ELF-1 (cell line): ENCODE results near the gene AKAP1.

Experiments used
- DNase-seq: peaks from one replicate; pipeline ENCODE4 v3.0.0-alpha.2; 2016; ENCODE audit warnings: low read depth, low spot score

Gene AKAP1

DNA sequence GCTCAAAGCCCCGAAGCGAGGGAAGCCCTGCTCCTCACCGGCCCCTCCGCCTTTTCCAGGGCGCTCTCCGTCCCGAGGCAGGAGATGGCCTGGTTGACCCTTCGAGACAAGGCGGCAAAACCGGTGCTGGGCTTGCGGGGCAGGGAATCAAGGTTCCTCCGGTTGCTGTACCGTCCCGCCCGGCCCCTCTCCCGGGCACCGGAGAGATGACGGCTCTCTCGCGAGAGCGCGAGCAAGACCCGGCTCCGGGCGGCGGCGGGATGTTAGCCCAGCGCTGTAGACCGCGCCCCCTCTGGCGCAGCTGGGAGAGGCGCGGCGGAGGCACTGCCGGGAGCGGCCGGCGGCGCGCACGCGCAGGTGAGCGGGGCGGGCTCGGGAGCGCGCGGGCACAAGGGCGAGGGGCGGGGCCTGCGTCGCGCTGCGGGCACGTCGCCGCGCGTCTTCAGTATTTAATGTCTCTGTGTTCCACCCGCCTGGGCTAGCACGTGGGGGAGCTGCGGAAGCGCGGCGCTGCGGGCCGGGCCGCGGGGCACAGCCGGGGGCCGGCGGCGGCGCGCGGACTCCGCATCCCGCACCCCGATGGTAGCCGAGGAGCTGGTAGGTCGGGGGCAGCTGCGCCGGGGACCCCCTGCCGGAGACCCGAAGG lies at the start of gene AKAP1:
Gene AKAP1 (plus strand): TSS at position 445 of the 646 bp plus-strand sequence. CDS start 20,219 bp downstream, outside the sequence.
- DNase-seq = peak; percentile 96

DNA sequence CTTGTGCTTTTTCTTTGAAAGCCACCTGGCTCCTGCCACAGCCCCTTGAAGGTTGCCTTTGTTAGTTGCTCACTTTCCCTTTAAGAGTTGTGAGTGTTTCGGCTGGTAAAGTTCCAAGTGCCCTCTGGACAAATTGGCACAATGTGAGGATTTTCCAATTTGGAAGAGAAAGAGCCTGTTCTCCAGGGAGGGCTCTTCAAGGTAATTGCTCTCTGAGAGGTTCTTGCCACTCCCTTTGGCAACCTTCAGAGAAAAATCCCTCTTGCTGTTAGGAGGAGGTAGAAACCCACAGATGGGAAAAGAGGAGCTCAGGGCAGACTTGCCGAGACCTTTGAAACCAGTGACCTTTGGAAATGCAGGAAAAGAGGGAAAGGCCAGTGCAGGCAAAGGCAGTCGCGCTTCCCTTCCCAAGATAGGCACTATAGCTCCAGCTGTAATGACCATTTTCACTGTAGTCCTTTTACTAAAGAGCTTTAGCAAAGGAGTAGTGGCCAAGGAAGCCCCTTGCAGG lies 49.0 kb upstream of the AKAP1 start:
- DNase-seq = no peak

GRCh38 chr17:57037411-57037810 lies 47.6 kb upstream of the AKAP1 start:
- DNase-seq = no peak

- DNase-seq = no peak
Observed at GRCh38 chr17:57038486-57038885, 46.6 kb upstream of the AKAP1 start.

GRCh38 chr17:57040571-57040970 lies 44.5 kb upstream of the AKAP1 start:
- no peak for DNase-seq

DNA sequence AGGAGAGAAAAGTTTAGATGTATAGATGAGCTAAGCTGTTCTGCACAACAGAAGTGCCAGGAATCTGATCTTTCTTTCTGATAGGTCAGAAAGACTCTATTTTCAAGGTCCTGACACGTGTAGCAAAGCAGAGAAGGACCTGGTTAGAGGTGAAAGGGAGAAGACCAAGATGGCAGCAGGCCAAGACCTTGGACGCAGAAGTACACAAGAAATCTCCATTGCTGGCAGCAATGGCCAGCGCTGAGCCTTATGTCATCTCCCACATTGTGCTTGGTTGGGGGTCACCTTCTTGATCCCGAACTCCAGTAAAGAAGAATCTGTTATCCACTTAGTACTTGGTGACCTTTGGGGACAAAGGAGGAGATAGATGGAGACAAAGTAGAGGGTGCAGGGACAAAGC lies 41.8 kb upstream of the AKAP1 start:
- no peak for DNase-seq

DNA sequence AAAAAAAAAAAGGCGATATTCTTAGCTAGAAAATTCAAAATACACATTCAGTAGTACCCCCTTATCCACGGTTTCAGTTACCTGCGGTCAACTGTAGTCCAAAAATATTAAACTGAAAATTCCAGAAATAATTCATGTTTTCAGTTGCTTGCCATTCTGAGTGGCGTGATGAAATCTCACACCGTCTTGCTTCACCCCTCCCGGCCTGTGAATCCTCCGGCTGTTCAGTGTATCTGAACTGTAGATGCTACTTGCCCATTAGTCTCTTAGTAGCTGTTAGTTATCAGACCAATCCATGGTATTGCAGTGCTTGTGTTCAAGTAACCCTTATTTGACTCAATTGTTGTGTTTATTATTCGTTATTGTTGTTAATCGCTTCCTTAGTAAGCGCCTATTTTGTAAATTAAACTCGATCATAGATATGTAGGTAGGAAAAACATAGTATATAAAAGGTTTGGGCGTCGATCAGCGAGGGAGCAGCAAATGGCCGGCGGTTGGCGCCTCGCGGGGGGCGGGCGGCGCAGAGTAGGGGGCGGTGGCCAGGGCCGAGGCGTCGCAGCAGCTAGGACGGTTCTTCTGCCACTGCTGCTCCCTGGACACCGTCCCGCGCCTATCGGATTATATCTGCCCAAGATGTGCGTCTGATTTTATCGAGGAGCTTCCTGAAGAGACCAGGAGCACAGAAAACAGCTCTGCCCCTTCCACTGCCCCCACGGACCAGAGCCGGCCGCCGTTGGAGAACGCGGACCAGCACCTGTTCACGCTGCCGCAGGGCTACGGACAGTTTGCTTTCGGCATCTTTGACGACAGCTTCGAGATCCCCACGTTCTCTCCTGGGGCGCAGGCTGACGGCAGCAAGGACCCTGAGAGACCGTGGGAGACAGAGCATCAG lies 39.8 kb upstream of the AKAP1 start:
- DNase-seq = no peak

DNA sequence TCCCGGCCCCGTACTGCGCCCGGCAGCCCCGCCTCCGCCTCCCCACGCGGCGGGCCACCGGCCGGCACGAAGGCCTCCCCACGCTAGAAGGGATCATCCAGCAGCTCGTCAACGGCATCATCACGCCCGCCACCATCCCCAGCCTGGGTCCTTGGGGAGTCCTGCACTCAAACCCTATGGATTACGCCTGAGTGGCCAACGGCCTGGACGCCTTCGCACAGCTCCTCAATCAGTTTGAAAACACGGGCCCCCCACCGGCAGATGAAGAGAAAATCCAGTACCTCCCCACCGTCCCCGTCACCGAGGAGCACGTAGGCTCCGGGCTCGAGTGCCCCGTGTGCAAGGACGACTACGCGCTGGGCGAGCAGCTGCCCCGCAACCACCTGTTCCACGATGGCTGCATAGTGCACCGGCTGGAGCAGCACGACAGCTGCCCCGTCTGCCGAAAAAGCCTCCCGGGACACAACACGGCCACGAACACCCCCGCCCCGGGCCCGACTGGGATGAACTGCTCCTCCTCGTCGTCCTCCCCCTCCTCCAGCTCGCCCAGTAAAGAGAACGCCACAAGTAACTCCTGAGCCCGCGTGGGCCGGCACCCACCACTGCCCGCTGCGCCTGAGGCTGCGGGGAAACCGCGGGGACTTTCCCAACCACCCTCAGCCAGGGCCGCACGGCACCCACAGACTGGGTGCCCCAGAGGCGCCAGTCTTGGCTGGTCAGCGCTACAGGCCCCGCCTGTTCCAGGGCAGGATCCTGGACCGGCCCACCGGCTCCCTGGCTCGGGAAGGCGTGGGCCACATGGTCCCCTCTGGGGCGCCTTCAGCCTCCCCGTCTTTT lies 39.0 kb upstream of the AKAP1 start:
- no peak for DNase-seq

DNA sequence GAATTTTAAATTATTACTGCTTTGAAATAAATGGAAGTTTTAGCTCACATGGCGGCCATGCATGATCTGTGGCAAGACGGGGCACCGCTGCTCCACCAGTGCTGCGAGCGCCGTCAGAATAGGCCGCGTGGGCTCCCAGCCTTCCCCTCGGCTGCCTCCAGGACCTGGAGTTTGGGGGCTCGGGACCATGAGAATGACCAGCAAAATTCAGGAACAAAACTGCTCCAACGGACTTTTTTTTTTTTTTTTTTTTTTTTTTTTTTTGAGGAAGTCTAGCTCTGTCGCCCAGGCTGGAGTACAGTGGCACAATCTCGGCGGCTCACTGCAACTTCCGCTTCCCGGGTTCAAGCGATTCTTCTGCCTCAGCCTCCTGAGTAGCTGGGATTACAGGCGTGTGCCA lies 38.3 kb upstream of the AKAP1 start:
- no peak for DNase-seq

DNA sequence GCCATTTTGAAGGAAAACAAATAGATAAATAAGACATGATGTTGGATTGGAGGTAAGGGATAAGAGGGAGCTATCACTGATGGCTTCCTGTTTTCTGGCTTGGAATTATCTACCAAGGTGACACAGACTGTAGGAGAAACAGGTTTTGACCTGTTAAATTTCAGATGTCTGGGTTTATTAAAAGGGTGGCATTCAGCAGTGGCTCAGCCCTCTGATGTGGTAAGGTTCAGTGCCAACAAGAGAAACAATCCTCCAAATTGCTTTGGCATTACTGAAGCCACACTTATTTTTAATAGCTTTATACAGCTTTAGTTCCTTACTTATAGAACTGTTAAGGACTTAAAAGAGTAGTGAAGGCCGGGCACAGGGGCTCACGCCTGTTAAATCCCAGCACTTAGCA lies 37.0 kb upstream of the AKAP1 start:
- no peak for DNase-seq

DNA sequence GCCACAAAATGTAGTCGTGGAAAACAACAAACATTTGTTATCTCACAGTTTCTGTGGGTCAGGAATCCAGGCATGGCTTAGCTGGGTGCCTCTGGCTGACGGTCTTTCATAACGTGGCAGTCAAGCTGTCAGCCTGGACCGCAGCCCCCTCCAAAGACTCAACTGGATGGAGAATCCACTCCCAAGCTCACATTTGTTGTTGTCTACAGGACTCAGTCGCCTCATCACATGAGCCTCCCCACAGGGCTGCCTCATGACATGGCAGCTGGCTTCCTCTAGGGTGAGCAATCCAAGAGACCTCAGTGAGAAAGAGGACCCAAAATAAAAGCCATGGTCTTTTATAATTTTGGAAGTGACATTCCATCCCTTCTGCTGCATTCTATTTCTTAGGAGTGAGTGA lies 34.7 kb upstream of the AKAP1 start:
- DNase-seq = no peak

DNA sequence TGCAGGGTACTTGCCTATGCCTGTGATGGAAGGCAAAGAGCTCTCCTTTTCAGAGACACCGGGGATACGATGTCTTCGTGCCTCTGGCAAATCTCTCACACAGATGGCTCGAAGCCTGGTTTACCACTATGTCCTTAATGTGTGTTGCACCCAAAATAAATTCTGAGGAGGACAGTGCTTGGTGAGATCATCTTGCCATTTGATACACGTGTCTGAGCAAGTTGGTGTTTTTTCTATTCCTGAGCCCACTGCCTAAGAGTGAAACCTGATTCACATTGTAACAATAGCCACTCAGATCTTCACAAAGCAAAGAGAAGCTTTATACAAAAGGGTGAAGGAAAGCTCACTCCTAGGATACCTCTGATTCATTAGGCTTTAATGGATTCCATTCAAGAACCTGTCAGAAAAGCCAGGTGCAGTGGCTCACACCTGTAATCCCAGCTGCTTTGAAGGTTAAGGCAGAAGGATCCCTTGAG lies 33.1 kb upstream of the AKAP1 start:
- DNase-seq = no peak

DNA sequence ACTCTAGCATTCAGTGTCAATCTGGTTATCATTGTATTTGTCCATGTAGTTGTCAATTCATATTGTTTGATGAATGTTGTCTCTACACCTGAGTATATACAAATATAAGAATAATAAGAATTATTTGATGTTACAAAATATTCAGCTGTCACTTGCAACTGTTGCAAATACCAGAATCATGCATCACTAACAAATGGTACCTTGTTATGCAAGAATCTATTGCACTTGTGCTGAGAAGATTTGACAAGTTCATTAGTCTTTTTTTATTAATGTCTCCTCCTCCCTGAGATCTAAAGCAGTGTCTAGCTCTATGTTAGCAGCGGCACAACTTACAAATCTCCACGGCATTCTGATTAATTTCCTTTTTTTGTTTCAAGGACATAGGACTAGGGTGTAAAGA lies 22.2 kb upstream of the AKAP1 start:
- DNase-seq = no peak

- DNase-seq = no peak
Observed at GRCh38 chr17:57067162-57067561, 17.9 kb upstream of the AKAP1 start.

DNA sequence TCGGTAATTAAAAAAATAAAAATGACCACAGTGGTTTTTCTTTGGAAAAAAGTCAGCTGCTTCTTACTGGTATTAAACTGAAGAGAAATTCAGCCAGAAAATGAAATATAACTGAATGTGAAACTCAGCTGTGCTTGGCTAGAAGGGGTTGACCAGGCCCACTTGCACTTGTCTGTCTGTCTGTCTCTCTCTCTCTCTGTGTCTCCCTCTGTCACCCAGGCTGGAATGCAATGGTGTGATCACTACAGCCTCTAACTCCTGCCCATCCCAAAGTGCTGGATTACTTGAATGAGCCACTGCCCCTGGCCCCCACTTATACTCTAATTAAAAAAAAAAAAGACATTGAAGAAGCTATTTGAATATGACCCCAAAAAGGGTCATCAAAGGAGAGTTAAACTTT lies 17.3 kb upstream of the AKAP1 start:
- DNase-seq = no peak

DNA sequence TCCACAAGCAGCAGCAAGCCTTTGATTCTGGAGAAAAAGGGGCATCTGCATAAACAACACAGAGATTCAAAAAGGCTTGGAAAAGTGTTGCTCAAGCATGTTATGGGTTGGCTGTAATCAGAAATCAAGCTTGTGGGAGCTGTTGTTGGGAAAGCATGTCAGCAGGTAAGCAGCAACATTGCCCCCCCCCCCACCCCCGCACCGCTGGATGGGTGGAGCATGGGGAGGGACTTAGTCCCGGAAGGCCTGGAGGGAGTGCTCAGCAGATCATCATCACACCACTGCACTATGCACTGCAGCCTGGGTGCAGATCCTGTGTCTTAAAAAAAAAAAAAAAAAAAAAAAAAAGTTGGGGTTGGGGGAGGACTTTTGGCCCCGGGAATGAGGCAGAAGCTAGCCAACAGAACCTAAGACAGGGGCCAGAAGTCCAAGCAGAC lies 16.8 kb upstream of the AKAP1 start:
- peak; percentile 81 for DNase-seq

- peak; percentile 46 for DNase-seq
Observed at GRCh38 chr17:57068707-57069106, 16.3 kb upstream of the AKAP1 start.

- DNase-seq = no peak
Observed at GRCh38 chr17:57071991-57072944, 12.8 kb upstream of the AKAP1 start.

- DNase-seq = no peak
Observed at GRCh38 chr17:57073626-57074025, 11.4 kb upstream of the AKAP1 start.

DNA sequence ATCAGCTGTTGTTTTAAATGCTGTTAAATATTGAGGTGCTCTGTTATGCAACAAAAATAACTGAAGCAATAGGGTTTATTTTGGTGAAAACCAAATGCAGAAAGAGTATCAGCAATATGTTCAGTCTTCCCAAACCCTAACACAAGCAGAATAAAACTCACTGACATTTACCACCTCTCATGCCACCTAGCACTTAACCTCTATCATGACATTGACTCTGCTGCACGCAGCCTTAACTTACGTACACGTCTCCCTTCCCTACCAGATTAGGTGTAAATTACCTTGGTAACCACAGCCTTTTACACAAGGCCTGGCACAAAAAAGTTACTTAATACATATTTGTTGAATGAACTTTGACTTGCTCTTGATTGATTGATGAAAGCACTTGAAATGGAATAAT lies 9.9 kb upstream of the AKAP1 start:
- DNase-seq = no peak

- no peak for DNase-seq
Observed at GRCh38 chr17:57075785-57076184, 9.3 kb upstream of the AKAP1 start.
